RWPE2 (cell line): ENCODE data around the gene PTPRN2.

ENCODE experiments used
- ATAC-seq: fragments of 200-7000 bp; cut with Tn5 transposase; 3 replicates; pipeline ENCODE4 v1.9.1; 2021; ENCODE audit warnings: low read depth
- DNase-seq: peaks from one replicate; pipeline ENCODE4 v3.0.0-alpha.2; 2020; ENCODE audit warnings: low spot score
- H3K27ac ChIP-seq: fragments of 450-650 bp; 2 replicates; pipeline ENCODE4 v1.5.1; 2017; ENCODE audit warnings: mild to moderate bottlenecking; ENCODE audit not compliant: poor library complexity, severe bottlenecking
- H3K27me3 ChIP-seq: fragments of 250-450 bp; sonication (Bioruptor Pico); 2 replicates; pipeline ENCODE4 v1.5.1; 2021; ENCODE audit warnings: mild to moderate bottlenecking, moderate library complexity; ENCODE audit not compliant: insufficient read depth, poor library complexity, severe bottlenecking
- H3K36me3 ChIP-seq: fragments of 250-450 bp; sonication (Bioruptor Pico); 2 replicates; pipeline ENCODE4 v1.5.1; 2020; ENCODE audit warnings: low read depth, mild to moderate bottlenecking, moderate library complexity
- H3K4me1 ChIP-seq: fragments of 250-450 bp; sonication (Bioruptor Pico); 2 replicates; pipeline ENCODE4 v1.5.1; 2021; ENCODE audit warnings: mild to moderate bottlenecking, moderate library complexity; ENCODE audit not compliant: insufficient read depth, poor library complexity, severe bottlenecking
- H3K4me3 ChIP-seq: fragments of 250-450 bp; sonication (Bioruptor Pico); 2 replicates; pipeline ENCODE4 v1.5.1; 2021; ENCODE audit warnings: mild to moderate bottlenecking, moderate library complexity; ENCODE audit not compliant: severe bottlenecking
- H3K9me3 ChIP-seq: fragments of 250-450 bp; sonication (Bioruptor Pico); 2 replicates; pipeline ENCODE4 v1.5.1; 2021; ENCODE audit warnings: mild to moderate bottlenecking, moderate library complexity; ENCODE audit not compliant: severe bottlenecking
- CTCF ChIP-seq: fragments of 450-650 bp; IDR thresholded peaks from one replicate; pipeline ENCODE4 v1.5.1; 2017; ENCODE audit warnings: mild to moderate bottlenecking, moderate library complexity; ENCODE audit not compliant: poor library complexity, severe bottlenecking

PTPRN2 gene

GRCh38 chr7:158252081-158252836 lies 335.4 kb downstream of the PTPRN2 start:
- Histone ChIP-seq H3K9me3 (peaks cover 6% of the 10 kb centered on the region), H3K4me3 (no peak overlapping the region), H3K4me1 (no peaks in the 10 kb centered on the region), H3K27ac (no peak overlapping the region), H3K36me3 (no peaks in the 10 kb centered on the region), H3K27me3 (no peaks in the 10 kb centered on the region)
- ATAC-seq (no peak), DNase-seq (no peak)
- no peak for TF ChIP-seq CTCF

GRCh38 chr7:158251061-158251965 lies 336.3 kb downstream of the PTPRN2 start:
- no peak for ATAC-seq

GRCh38 chr7:158249692-158250091 lies 337.9 kb downstream of the PTPRN2 start:
- Histone ChIP-seq H3K27ac (no peak overlapping the region), H3K27me3 (no peaks in the 10 kb centered on the region), H3K4me1 (no peaks in the 10 kb centered on the region), H3K4me3 (no peak overlapping the region), H3K36me3 (no peaks in the 10 kb centered on the region), H3K9me3 (peaks cover 8% of the 10 kb centered on the region)
- DNase-seq (no peak), ATAC-seq (no peak)
- no peak for TF ChIP-seq CTCF

More at GRCh38 chr7:158251061-158251965, 336.3 kb downstream of the PTPRN2 start:
- no peak overlapping the region for H3K27ac ChIP-seq
- no peak overlapping the region for H3K4me3 ChIP-seq
- DNase-seq: no peak
- H3K36me3 ChIP-seq: no peaks in the 10 kb centered on the region
- no peaks in the 10 kb centered on the region for H3K27me3 ChIP-seq
- no peak for TF ChIP-seq CTCF
- peaks cover 8% of the 10 kb centered on the region for H3K9me3 ChIP-seq
- no peaks in the 10 kb centered on the region for H3K4me1 ChIP-seq

GRCh38 chr7:158248816-158249215 lies 338.8 kb downstream of the PTPRN2 start:
- no peak overlapping the region for H3K4me3 ChIP-seq
- no peak for ATAC-seq
- no peaks in the 10 kb centered on the region for H3K27me3 ChIP-seq
- no peak for TF ChIP-seq CTCF
- H3K36me3 ChIP-seq: no peaks in the 10 kb centered on the region
- no peak overlapping the region for H3K27ac ChIP-seq
- no peak for DNase-seq
- H3K9me3 ChIP-seq: peaks cover 8% of the 10 kb centered on the region
- H3K4me1 ChIP-seq: no peaks in the 10 kb centered on the region
